K562 (cell line): Measurements from ENCODE around the gene GIT2. TPM values are rescaled to one million over a fixed set of nuclear protein-coding genes. Genes with fewer than 3 reads are reported as not detected.
A peak's percentile ranks its signal among the peaks of the same experiment; 100 is the strongest.

Source experiments
- CBFB ChIP-seq: sonication (generic); formaldehyde crosslinking; IDR thresholded peaks from 2 replicates; pipeline ENCODE4 v1.4.0; 2020; ENCODE audit warnings: mild to moderate bottlenecking, missing genetic modification reagents
- CREM ChIP-seq: IDR thresholded peaks from 2 replicates; pipeline ENCODE4 v1.6.1; 2014; ENCODE audit warnings: antibody characterized with exemption, low read depth
- KAT8 ChIP-seq: fragments of 450-650 bp; IDR thresholded peaks from 2 replicates; pipeline ENCODE4 v1.6.1; 2016; ENCODE audit warnings: low read depth, mild to moderate bottlenecking
- MAFK ChIP-seq: IDR thresholded peaks from 2 replicates; pipeline ENCODE4 v1.6.1; 2011; ENCODE audit warnings: low read length, improper control_type of control experiment
- TAF9B ChIP-seq: fragments of 450-650 bp; IDR thresholded peaks from 2 replicates; pipeline ENCODE4 v1.6.1; 2018; ENCODE audit warnings: mild to moderate bottlenecking; ENCODE audit not compliant: partially characterized antibody
- ZNF589 ChIP-seq: fragments of 200-800 bp; sonication (Bioruptor generic); IDR thresholded peaks from 2 replicates; pipeline ENCODE4 v1.6.1; 2016; ENCODE audit warnings: low read depth, missing genetic modification characterization, missing compliant biosample characterization
- ZNF766 ChIP-seq: fragments of 200-800 bp; sonication (Bioruptor generic); conservative IDR thresholded peaks from 2 replicates; pipeline ENCODE4 v1.6.1; 2016; ENCODE audit warnings: missing genetic modification characterization, missing compliant biosample characterization
- ZZZ3 ChIP-seq: fragments of 450-650 bp; IDR thresholded peaks from 2 replicates; pipeline ENCODE4 v1.6.1; 2016; ENCODE audit warnings: antibody characterized with exemption, mild to moderate bottlenecking, moderate library complexity
- polyA plus RNA-seq, 8 experiments: library from polyadenylated mRNA; depleted of rRNA in 4 of 8; stranded (reverse) in 5 of 8; unstranded in 3 of 8; fragments of >200 nt; fragmentation: Nextera tagmentation in 2 of 8; fragmentation: Illumina TruSeq in 1 of 8; extraction: Ambion mirVana in 2 of 8; extraction: Trizol in 1 of 8; gene quantifications; 2 replicates each; pipeline versions ENCODE4 v1.2.1 to v1.2.3, GENCODE V29; 2011 to 2014; ENCODE audit warnings: inconsistent platforms in 1 of 8, missing spikeins in 1 of 8
- total RNA-seq, 7 experiments: library from RNA; depleted of rRNA in 6 of 7; stranded (reverse); fragments of >200 nt in 6 of 7; fragmentation: Illumina TruSeq in 2 of 7; extraction: Trizol in 2 of 7; gene quantifications; 2 replicates each; pipeline versions ENCODE4 v1.2.1 to v1.2.3, GENCODE V29; 2011 to 2021; ENCODE audit warnings: low replicate concordance in 1 of 7
- TF ChIP-seq, protein P1 (sequence below): sonication (generic); IDR thresholded peaks from 2 replicates; pipeline ENCODE4 v1.6.1; 2016
- TF ChIP-seq, protein P2 (sequence below): sonication (generic); formaldehyde crosslinking; IDR thresholded peaks from 2 replicates; pipeline ENCODE4 v1.8.1; 2022; ENCODE audit warnings: missing genetic modification reagents
- TF ChIP-seq, protein P3 (sequence below): fragments of 450-650 bp; formaldehyde crosslinking; IDR thresholded peaks from 2 replicates; pipeline ENCODE4 v1.4.0; 2022; ENCODE audit warnings: missing genetic modification characterization
- TF ChIP-seq, protein P4 (sequence below): fragments of 250-450 bp; sonication (Bioruptor Pico); IDR thresholded peaks from 2 replicates; pipeline ENCODE4 v1.8.0; 2021; ENCODE audit warnings: moderate library complexity, mild to moderate bottlenecking, inconsistent platforms
- TF ChIP-seq, protein P5 (sequence below): sonication (generic); formaldehyde crosslinking; IDR thresholded peaks from 2 replicates; pipeline ENCODE4 v1.8.0; 2023; ENCODE audit warnings: mild to moderate bottlenecking, missing genetic modification reagents
- TF ChIP-seq, protein P6 (sequence below): fragments of 150-350 bp; conservative IDR thresholded peaks from 2 replicates; pipeline ENCODE4 v1.6.1; 2014; ENCODE audit warnings: low read length

The GIT2 gene
- total and polyA plus RNA-seq, 9 of the 15 experiments (the other 6 are each of a cell fraction or from before 2014, with no cell fraction given) = 4.0 to 30.4 (median 23.5) TPM

DNA sequence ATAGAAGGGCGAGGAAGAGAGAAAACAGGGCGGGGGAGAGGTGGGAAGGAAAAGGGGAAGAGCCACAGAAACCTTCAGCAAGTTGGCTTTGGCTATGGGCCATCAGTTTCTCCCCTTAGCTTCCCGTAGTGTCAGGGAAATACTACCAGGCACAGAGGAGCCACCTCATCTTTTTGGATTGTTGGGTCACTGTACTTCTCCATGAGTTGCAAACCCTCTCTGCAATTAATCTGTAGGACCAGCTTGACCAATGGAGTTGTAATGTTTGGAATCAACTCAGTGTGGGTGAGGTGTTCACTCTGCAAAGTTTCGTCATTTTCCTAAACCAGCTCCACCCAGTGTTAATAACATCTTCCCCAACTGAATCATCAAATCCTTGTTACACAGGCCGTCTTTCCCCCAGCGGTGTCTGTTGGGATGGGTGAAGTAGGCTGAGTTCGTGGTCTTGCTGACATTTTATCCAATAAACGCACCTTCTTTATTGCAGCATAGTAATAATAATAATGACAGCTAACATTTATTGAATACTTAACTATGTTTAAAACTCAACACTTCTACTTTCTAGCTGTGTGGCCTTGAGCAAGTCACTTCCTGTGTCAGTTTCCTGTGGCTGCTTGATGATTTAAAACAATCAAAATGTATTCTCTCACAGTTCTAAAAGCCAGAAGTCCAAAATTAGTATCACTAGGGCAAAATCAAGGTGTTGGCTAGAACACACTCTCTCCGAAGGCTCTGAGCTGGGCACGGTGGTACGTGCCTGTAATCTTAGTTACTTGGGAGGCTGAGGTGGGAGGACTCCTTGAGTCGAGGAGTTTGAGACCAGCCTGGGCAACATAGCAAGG lies 107.8 kb downstream of the GIT2 start (continued):
- TF ChIP-seq, protein P1, sequence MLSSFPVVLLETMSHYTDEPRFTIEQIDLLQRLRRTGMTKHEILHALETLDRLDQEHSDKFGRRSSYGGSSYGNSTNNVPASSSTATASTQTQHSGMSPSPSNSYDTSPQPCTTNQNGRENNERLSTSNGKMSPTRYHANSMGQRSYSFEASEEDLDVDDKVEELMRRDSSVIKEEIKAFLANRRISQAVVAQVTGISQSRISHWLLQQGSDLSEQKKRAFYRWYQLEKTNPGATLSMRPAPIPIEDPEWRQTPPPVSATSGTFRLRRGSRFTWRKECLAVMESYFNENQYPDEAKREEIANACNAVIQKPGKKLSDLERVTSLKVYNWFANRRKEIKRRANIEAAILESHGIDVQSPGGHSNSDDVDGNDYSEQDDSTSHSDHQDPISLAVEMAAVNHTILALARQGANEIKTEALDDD = 0 out of 2 replicates have a peak, but pooled peaks have one; percentile 14
- TF ChIP-seq ZZZ3 = no peak
- TF ChIP-seq, protein P2, sequence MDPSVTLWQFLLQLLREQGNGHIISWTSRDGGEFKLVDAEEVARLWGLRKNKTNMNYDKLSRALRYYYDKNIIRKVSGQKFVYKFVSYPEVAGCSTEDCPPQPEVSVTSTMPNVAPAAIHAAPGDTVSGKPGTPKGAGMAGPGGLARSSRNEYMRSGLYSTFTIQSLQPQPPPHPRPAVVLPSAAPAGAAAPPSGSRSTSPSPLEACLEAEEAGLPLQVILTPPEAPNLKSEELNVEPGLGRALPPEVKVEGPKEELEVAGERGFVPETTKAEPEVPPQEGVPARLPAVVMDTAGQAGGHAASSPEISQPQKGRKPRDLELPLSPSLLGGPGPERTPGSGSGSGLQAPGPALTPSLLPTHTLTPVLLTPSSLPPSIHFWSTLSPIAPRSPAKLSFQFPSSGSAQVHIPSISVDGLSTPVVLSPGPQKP = no peak
- no peak for TF ChIP-seq KAT8
- TF ChIP-seq, protein P3, sequence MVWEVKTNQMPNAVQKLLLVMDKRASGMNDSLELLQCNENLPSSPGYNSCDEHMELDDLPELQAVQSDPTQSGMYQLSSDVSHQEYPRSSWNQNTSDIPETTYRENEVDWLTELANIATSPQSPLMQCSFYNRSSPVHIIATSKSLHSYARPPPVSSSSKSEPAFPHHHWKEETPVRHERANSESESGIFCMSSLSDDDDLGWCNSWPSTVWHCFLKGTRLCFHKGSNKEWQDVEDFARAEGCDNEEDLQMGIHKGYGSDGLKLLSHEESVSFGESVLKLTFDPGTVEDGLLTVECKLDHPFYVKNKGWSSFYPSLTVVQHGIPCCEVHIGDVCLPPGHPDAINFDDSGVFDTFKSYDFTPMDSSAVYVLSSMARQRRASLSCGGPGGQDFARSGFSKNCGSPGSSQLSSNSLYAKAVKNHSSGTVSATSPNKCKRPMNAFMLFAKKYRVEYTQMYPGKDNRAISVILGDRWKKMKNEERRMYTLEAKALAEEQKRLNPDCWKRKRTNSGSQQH (CRISPR knock-in tag) = no peak
- no peak for TF ChIP-seq CBFB (CRISPR knock-in tag)
- TF ChIP-seq, protein P4, sequence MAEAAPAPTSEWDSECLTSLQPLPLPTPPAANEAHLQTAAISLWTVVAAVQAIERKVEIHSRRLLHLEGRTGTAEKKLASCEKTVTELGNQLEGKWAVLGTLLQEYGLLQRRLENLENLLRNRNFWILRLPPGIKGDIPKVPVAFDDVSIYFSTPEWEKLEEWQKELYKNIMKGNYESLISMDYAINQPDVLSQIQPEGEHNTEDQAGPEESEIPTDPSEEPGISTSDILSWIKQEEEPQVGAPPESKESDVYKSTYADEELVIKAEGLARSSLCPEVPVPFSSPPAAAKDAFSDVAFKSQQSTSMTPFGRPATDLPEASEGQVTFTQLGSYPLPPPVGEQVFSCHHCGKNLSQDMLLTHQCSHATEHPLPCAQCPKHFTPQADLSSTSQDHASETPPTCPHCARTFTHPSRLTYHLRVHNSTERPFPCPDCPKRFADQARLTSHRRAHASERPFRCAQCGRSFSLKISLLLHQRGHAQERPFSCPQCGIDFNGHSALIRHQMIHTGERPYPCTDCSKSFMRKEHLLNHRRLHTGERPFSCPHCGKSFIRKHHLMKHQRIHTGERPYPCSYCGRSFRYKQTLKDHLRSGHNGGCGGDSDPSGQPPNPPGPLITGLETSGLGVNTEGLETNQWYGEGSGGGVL (CRISPR knock-in tag) = no peak
- TF ChIP-seq TAF9B = no peak
- TF ChIP-seq, protein P5, sequence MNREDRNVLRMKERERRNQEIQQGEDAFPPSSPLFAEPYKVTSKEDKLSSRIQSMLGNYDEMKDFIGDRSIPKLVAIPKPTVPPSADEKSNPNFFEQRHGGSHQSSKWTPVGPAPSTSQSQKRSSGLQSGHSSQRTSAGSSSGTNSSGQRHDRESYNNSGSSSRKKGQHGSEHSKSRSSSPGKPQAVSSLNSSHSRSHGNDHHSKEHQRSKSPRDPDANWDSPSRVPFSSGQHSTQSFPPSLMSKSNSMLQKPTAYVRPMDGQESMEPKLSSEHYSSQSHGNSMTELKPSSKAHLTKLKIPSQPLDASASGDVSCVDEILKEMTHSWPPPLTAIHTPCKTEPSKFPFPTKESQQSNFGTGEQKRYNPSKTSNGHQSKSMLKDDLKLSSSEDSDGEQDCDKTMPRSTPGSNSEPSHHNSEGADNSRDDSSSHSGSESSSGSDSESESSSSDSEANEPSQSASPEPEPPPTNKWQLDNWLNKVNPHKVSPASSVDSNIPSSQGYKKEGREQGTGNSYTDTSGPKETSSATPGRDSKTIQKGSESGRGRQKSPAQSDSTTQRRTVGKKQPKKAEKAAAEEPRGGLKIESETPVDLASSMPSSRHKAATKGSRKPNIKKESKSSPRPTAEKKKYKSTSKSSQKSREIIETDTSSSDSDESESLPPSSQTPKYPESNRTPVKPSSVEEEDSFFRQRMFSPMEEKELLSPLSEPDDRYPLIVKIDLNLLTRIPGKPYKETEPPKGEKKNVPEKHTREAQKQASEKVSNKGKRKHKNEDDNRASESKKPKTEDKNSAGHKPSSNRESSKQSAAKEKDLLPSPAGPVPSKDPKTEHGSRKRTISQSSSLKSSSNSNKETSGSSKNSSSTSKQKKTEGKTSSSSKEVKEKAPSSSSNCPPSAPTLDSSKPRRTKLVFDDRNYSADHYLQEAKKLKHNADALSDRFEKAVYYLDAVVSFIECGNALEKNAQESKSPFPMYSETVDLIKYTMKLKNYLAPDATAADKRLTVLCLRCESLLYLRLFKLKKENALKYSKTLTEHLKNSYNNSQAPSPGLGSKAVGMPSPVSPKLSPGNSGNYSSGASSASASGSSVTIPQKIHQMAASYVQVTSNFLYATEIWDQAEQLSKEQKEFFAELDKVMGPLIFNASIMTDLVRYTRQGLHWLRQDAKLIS = no peak
- 0 out of 2 replicates have a peak, but pooled peaks have one; percentile 21 for TF ChIP-seq CREM
- TF ChIP-seq, protein P6, sequence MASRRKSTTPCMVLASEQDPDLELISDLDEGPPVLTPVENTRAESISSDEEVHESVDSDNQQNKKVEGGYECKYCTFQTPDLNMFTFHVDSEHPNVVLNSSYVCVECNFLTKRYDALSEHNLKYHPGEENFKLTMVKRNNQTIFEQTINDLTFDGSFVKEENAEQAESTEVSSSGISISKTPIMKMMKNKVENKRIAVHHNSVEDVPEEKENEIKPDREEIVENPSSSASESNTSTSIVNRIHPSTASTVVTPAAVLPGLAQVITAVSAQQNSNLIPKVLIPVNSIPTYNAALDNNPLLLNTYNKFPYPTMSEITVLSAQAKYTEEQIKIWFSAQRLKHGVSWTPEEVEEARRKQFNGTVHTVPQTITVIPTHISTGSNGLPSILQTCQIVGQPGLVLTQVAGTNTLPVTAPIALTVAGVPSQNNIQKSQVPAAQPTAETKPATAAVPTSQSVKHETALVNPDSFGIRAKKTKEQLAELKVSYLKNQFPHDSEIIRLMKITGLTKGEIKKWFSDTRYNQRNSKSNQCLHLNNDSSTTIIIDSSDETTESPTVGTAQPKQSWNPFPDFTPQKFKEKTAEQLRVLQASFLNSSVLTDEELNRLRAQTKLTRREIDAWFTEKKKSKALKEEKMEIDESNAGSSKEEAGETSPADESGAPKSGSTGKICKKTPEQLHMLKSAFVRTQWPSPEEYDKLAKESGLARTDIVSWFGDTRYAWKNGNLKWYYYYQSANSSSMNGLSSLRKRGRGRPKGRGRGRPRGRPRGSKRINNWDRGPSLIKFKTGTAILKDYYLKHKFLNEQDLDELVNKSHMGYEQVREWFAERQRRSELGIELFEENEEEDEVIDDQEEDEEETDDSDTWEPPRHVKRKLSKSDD = no peak
- TF ChIP-seq MAFK = no peak
- 0 out of 2 replicates have a peak, but pooled peaks have one; percentile 28 for TF ChIP-seq ZNF766 (CRISPR knock-in tag)
- peak; percentile 68; the same call in 1 of the 2 replicates for TF ChIP-seq ZNF589
